ENCODE measurements around the gene KASH5. TPM values are rescaled to one million over a fixed set of nuclear protein-coding genes. Genes with fewer than 3 reads are reported as not detected.
"Not testable (repeated sequence)": the region's sequence is repeated elsewhere in the genome, so short reads cannot be mapped to it uniquely, and the experiment has no call there.

Gene KASH5
- total and polyA plus RNA-seq, 2 donors = not detected

- WGBS = 90% methylated on average over 3 of the region's 3 CpGs
- Histone ChIP-seq H3K4me1 (ENCODE audit: insufficient read depth) (no peaks in the 10 kb centered on the region), H3K36me3 (ENCODE audit: insufficient read depth) (no peaks in the 10 kb centered on the region), H3K4me3 (ENCODE audit: low read depth, low read length) (no peak overlapping the region), H3K27ac (ENCODE audit: low read depth) (no peak overlapping the region)
- DNase-seq (ENCODE audit: extremely low spot score) = no peak
Observed at GRCh38 chr19:49371184-49371583, 16.9 kb upstream of the KASH5 start.

- H3K27ac ChIP-seq (ENCODE audit: low read depth); H3K36me3 ChIP-seq (ENCODE audit: insufficient read depth); DNase-seq (ENCODE audit: extremely low spot score); H3K4me3 ChIP-seq (ENCODE audit: low read depth, low read length); H3K4me1 ChIP-seq (ENCODE audit: insufficient read depth): not testable (repeated sequence)
- 87% methylated on average over 3 of the region's 3 CpGs for WGBS
Observed at GRCh38 chr19:49373174-49373573, 14.9 kb upstream of the KASH5 start.

GRCh38 chr19:49374665-49375434, 13.2 kb upstream of the KASH5 start:
- no peak overlapping the region for H3K4me3 ChIP-seq (ENCODE audit: low read depth, low read length)
- no peak for DNase-seq (ENCODE audit: extremely low spot score)
- H3K27ac ChIP-seq (ENCODE audit: low read depth) = no peak overlapping the region
- H3K36me3 ChIP-seq (ENCODE audit: insufficient read depth) = no peaks in the 10 kb centered on the region
- WGBS = 87% methylated on average over 16 of the region's 16 CpGs
- no peaks in the 10 kb centered on the region for H3K4me1 ChIP-seq (ENCODE audit: insufficient read depth)

GRCh38 chr19:49378512-49378911, 9.5 kb upstream of the KASH5 start:
- H3K36me3 ChIP-seq (ENCODE audit: insufficient read depth) = no peaks in the 10 kb centered on the region
- no peaks in the 10 kb centered on the region for H3K4me1 ChIP-seq (ENCODE audit: insufficient read depth)
- no peak overlapping the region for H3K27ac ChIP-seq (ENCODE audit: low read depth)
- DNase-seq (ENCODE audit: extremely low spot score) = no peak
- H3K4me3 ChIP-seq (ENCODE audit: low read depth, low read length) = no peak overlapping the region
- WGBS = 53% methylated on average over 3 of the region's 3 CpGs

- 90% methylated on average over 3 of the region's 3 CpGs for WGBS
- no peak for DNase-seq (ENCODE audit: extremely low spot score)
- no peak overlapping the region for H3K27ac ChIP-seq (ENCODE audit: low read depth)
- H3K4me3 ChIP-seq (ENCODE audit: low read depth, low read length) = no peak overlapping the region
- no peaks in the 10 kb centered on the region for H3K4me1 ChIP-seq (ENCODE audit: insufficient read depth)
- H3K36me3 ChIP-seq (ENCODE audit: insufficient read depth) = no peaks in the 10 kb centered on the region
Observed at GRCh38 chr19:49380391-49380790, 7.7 kb upstream of the KASH5 start.

- H3K4me1 ChIP-seq (ENCODE audit: insufficient read depth) = no peaks in the 10 kb centered on the region
- H3K27ac ChIP-seq (ENCODE audit: low read depth) = no peak overlapping the region
- no peak for DNase-seq (ENCODE audit: extremely low spot score)
- WGBS = 93% methylated on average over 5 of the region's 5 CpGs
- H3K4me3 ChIP-seq (ENCODE audit: low read depth, low read length) = no peak overlapping the region
- no peaks in the 10 kb centered on the region for H3K36me3 ChIP-seq (ENCODE audit: insufficient read depth)
Observed at GRCh38 chr19:49382639-49383038, 5.4 kb upstream of the KASH5 start.

- DNase-seq (ENCODE audit: extremely low spot score) = no peak
- H3K27ac ChIP-seq (ENCODE audit: low read depth) = no peak overlapping the region
- no peaks in the 10 kb centered on the region for H3K36me3 ChIP-seq (ENCODE audit: insufficient read depth)
- WGBS = 93% methylated on average over 1 of the region's 1 CpG
- no peaks in the 10 kb centered on the region for H3K4me1 ChIP-seq (ENCODE audit: insufficient read depth)
- H3K4me3 ChIP-seq (ENCODE audit: low read depth, low read length) = no peak overlapping the region
Observed at GRCh38 chr19:49383599-49383998, 4.5 kb upstream of the KASH5 start.

GRCh38 chr19:49389406-49389805, 1.4 kb downstream of the KASH5 start:
- Histone ChIP-seq H3K4me1 (ENCODE audit: insufficient read depth) (no peaks in the 10 kb centered on the region), H3K36me3 (ENCODE audit: insufficient read depth) (no peaks in the 10 kb centered on the region), H3K4me3 (ENCODE audit: low read depth, low read length) (no peak overlapping the region), H3K27ac (ENCODE audit: low read depth) (no peak overlapping the region)
- no peak for DNase-seq (ENCODE audit: extremely low spot score)
- 87% methylated on average over 20 of the region's 20 CpGs for WGBS

GRCh38 chr19:49390131-49390928, 2.3 kb downstream of the KASH5 start:
- 65% methylated on average over 26 of the region's 26 CpGs for WGBS
- DNase-seq (ENCODE audit: extremely low spot score) = no peak
- H3K36me3 ChIP-seq (ENCODE audit: insufficient read depth) = no peaks in the 10 kb centered on the region

GRCh38 chr19:49390929-49391359, 2.9 kb downstream of the KASH5 start:
- Histone ChIP-seq H3K27ac (ENCODE audit: low read depth) (no peak overlapping the region), H3K4me3 (ENCODE audit: low read depth, low read length) (no peak overlapping the region), H3K4me1 (ENCODE audit: insufficient read depth) (no peaks in the 10 kb centered on the region), H3K36me3 (ENCODE audit: insufficient read depth) (no peaks in the 10 kb centered on the region)
- 52% methylated on average over 9 of the region's 9 CpGs for WGBS
- no peak for DNase-seq (ENCODE audit: extremely low spot score)

More at GRCh38 chr19:49390131-49390928, 2.3 kb downstream of the KASH5 start:
- no peaks in the 10 kb centered on the region for H3K4me1 ChIP-seq (ENCODE audit: insufficient read depth)
- H3K4me3 ChIP-seq (ENCODE audit: low read depth, low read length) = no peak overlapping the region
- H3K27ac ChIP-seq (ENCODE audit: low read depth) = no peak overlapping the region

GRCh38 chr19:49391581-49392399, 3.7 kb downstream of the KASH5 start:
- H3K36me3 ChIP-seq (ENCODE audit: insufficient read depth) = no peaks in the 10 kb centered on the region
- WGBS = 21% methylated on average over 14 of the region's 14 CpGs
- DNase-seq (ENCODE audit: extremely low spot score) = peak; percentile 35
- no peak overlapping the region for H3K4me3 ChIP-seq (ENCODE audit: low read depth, low read length)
- H3K4me1 ChIP-seq (ENCODE audit: insufficient read depth) = no peaks in the 10 kb centered on the region
- no peak overlapping the region for H3K27ac ChIP-seq (ENCODE audit: low read depth)

GRCh38 chr19:49393881-49394280, 5.8 kb downstream of the KASH5 start:
- H3K4me3 ChIP-seq (ENCODE audit: low read depth, low read length) = no peak overlapping the region
- no peak for DNase-seq (ENCODE audit: extremely low spot score)
- no peak overlapping the region for H3K27ac ChIP-seq (ENCODE audit: low read depth)
- H3K36me3 ChIP-seq (ENCODE audit: insufficient read depth) = no peaks in the 10 kb centered on the region
- H3K4me1 ChIP-seq (ENCODE audit: insufficient read depth) = no peaks in the 10 kb centered on the region
- 63% methylated on average over 5 of the region's 5 CpGs for WGBS

GRCh38 chr19:49395581-49396407, 7.7 kb downstream of the KASH5 start:
- Histone ChIP-seq H3K4me3 (ENCODE audit: low read depth, low read length) (no peak overlapping the region), H3K27ac (ENCODE audit: low read depth) (no peak overlapping the region), H3K36me3 (ENCODE audit: insufficient read depth) (no peaks in the 10 kb centered on the region), H3K4me1 (ENCODE audit: insufficient read depth) (no peaks in the 10 kb centered on the region)
- WGBS = 75% methylated on average over 15 of the region's 15 CpGs
- DNase-seq (ENCODE audit: extremely low spot score) = no peak

Data from urinary bladder (tissue), 4 donors.